ENCODE measurements around the gene CLEC18A. TPM values are rescaled to one million over a fixed set of nuclear protein-coding genes. Genes with fewer than 3 reads are reported as not detected.

The CLEC18A gene
- total RNA-seq, 4 donors from 2014 or later = 0.45 to 1.3 (median 0.99) TPM

DNA sequence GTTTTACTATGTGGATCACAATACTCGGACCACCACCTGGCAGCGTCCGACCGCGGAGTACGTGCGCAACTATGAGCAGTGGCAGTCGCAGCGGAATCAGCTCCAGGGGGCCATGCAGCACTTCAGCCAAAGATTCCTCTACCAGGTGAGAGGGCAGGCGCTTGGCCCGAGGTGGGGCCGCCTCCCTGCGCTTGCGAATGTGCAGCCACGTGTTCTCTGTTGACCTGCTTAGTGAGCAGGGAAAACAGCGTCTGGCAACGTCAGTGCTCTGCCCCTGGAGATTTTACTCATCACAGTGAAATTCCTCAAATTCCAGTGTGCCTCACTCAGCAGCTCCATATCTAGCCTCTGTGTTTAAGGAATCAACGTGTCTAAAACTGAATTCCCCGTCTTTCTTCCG, 33.4 kb upstream of the CLEC18A start:
- intact Hi-C loops (cut with DNase I) = no loop called here
- TF ChIP-seq POLR2A (IDR thresholded peaks at IDR 0.05) = no peak
- TF ChIP-seq, protein P1, sequence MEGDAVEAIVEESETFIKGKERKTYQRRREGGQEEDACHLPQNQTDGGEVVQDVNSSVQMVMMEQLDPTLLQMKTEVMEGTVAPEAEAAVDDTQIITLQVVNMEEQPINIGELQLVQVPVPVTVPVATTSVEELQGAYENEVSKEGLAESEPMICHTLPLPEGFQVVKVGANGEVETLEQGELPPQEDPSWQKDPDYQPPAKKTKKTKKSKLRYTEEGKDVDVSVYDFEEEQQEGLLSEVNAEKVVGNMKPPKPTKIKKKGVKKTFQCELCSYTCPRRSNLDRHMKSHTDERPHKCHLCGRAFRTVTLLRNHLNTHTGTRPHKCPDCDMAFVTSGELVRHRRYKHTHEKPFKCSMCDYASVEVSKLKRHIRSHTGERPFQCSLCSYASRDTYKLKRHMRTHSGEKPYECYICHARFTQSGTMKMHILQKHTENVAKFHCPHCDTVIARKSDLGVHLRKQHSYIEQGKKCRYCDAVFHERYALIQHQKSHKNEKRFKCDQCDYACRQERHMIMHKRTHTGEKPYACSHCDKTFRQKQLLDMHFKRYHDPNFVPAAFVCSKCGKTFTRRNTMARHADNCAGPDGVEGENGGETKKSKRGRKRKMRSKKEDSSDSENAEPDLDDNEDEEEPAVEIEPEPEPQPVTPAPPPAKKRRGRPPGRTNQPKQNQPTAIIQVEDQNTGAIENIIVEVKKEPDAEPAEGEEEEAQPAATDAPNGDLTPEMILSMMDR (IDR thresholded peaks at IDR 0.05) = no peak
- Histone ChIP-seq H3K9me3 (no peaks in the 10 kb centered on the region), H3K4me1 (no peaks in the 10 kb centered on the region), H3K36me3 (peaks cover 0 to 37% (median 0%) of the 10 kb centered on the region in 3 donors), H3K27ac (peak overlapping the region in 3 of 4 donors; percentile 19 to 50 (median 40)), H3K27me3 (no peaks in the 10 kb centered on the region), H3K4me3 (no peak overlapping the region)
- 75 to 82% methylated on average over 11 to 12 of the region's 20 CpGs for WGBS, 2 donors
- no peak for DNase-seq

DNA sequence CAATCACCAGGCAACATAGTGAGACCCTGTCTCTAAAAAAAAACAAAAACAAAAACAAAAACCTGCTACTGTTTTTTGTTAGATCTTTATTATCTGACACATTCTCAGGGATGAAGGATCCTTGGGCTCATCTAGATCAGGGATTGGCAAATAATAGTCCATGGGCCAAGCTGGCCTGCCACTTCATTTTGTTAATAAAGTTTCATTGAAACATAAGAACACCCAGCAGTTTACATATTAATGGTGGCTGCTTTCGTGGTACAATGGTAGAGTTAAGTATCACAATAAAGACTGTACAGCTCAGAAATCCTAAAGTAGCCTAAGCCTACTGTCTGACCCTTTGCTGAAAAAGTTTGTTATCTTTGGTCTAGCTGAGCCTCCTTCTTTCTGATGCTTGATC, 32.9 kb upstream of the CLEC18A start:
- DNase-seq = no peak
- intact Hi-C loops (cut with DNase I) = no loop called here
- Histone ChIP-seq H3K4me1 (no peaks in the 10 kb centered on the region), H3K4me3 (no peak overlapping the region), H3K9me3 (no peaks in the 10 kb centered on the region), H3K36me3 (peaks cover 0 to 37% (median 0%) of the 10 kb centered on the region in 3 donors), H3K27me3 (no peaks in the 10 kb centered on the region), H3K27ac (peak overlapping the region in 3 of 4 donors; percentile 19 to 50 (median 40))
- TF ChIP-seq POLR2A (IDR thresholded peaks at IDR 0.05) = no peak
- TF ChIP-seq, protein P1 (IDR thresholded peaks at IDR 0.05) = no peak
- WGBS, 2 donors = 83 to 93% methylated on average over 1 of the region's 1 CpG

DNA sequence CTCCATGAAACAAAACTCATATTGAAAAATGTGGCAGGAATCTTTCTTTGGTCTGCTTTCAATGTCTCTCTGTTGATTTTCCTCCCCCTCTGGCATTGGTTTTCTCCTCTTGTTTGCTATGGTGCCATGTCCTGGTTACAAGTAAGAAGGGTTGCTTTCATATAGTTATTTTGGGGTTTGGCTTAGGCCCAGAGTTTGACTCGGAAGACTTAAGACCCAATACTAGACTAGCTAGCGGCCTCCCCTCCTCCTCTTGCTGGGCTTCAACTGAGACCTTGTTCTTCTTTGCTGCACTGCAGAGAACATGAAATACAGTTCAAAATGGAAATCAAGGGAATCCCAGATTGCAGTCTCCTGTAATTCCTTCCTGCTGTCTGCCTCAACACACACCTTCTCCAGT, 30.0 kb upstream of the CLEC18A start:
- no peak for TF ChIP-seq POLR2A (IDR thresholded peaks at IDR 0.05)
- TF ChIP-seq, protein P1 (IDR thresholded peaks at IDR 0.05) = no peak

DNA sequence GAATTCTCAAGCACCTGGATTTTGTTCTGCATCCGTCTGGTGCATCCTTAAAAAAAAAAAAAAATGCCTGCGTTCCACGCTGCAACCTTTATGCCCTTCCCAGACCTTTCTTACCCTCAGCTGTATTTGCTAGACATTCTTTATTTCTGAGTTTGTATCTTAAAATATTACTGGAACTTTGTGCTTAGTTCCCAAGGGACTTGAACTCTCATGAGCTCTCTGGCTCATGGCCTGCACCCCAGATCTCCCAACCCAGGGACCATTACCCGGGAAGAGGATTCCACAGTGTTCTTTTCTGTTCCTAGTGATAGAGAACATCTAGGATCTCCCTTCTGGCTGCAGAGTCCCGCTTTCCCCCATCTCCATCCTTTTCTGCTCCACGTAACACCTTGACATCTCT, 28.9 kb upstream of the CLEC18A start:
- no peaks in the 10 kb centered on the region for H3K27me3 ChIP-seq
- intact Hi-C loops (cut with DNase I) = no loop called here
- WGBS, 2 donors = 84 to 85% methylated on average over 5 to 6 of the region's 6 CpGs
- no peaks in the 10 kb centered on the region for H3K9me3 ChIP-seq
- H3K4me3 ChIP-seq = no peak overlapping the region
- TF ChIP-seq, protein P1 (IDR thresholded peaks at IDR 0.05) = no peak
- no peak for TF ChIP-seq POLR2A (IDR thresholded peaks at IDR 0.05)
- no peak for DNase-seq
- H3K27ac ChIP-seq = no peak overlapping the region
- H3K36me3 ChIP-seq = peaks cover 0 to 63% (median 0%) of the 10 kb centered on the region in 3 donors
- H3K4me1 ChIP-seq = peaks cover 0 to 22% (median 0%) of the 10 kb centered on the region in 3 donors

More for the DNA sequence above, 30.0 kb upstream of the CLEC18A start:
- Histone ChIP-seq H3K36me3 (peaks cover 0 to 59% (median 0%) of the 10 kb centered on the region in 3 donors), H3K27ac (peak overlapping the region in 1 of 4 donors; percentile 19), H3K27me3 (no peaks in the 10 kb centered on the region), H3K4me1 (peaks cover 0 to 17% (median 0%) of the 10 kb centered on the region in 3 donors), H3K4me3 (no peak overlapping the region), H3K9me3 (no peaks in the 10 kb centered on the region)
- DNase-seq = no peak
- intact Hi-C loops (cut with DNase I) = no loop called here
- WGBS, 2 donors = 50 to 77% methylated on average over 2 of the region's 2 CpGs

DNA sequence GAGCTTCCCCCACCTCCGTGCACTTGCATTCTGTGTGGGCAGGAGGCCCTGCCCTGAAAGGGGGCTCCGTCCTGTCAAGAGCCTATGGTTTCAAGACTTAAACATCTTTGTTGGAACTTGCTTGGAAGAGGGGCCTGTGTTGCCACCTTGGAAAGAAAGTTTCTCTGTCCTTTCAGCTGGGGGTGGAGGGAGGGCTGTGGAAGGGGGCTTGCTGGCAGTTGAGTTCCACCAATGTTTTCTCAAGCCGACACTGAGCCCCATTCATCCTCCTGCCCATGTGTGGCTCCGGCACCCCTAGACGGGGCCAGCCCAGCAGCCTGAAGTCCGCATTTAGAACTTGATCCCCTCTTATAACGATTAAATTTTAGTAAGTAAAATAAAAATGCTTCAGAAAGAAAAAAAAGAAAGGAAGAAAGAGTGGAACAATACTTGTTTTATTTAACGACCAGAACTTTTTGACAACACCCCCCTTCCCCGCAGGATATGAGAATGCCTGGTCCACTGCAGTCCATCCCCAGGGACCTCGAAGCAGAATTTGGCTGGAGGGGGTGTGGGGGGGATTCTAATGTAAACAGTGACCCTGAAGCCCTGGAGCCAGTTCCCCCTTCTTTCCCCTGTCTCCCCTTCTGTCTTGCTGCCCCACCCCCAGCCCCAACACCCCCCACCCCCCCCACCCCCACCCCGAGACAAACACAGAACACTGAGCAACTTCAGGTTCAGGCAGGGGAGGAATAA, 26.9 kb upstream of the CLEC18A start:
- no peaks in the 10 kb centered on the region for H3K9me3 ChIP-seq
- peaks cover 0 to 37% (median 0%) of the 10 kb centered on the region in 3 donors for H3K4me1 ChIP-seq
- no peak for DNase-seq
- intact Hi-C loops (cut with DNase I) = no loop called here
- TF ChIP-seq POLR2A (IDR thresholded peaks at IDR 0.05) = no peak
- TF ChIP-seq, protein P1 (IDR thresholded peaks at IDR 0.05) = no peak
- H3K36me3 ChIP-seq = peaks cover 0 to 55% (median 0%) of the 10 kb centered on the region in 3 donors
- H3K27me3 ChIP-seq = no peaks in the 10 kb centered on the region
- H3K27ac ChIP-seq = peak overlapping the region in 3 of 4 donors; percentile 72 to 89 (median 75)
- 78 to 81% methylated on average over 6 to 10 of the region's 11 CpGs for WGBS, 2 donors
- peak overlapping the region in 1 of 4 donors; percentile 50 for H3K4me3 ChIP-seq
